Measurements from ENCODE around the gene ANKRD17. TPM values are rescaled to one million over a fixed set of nuclear protein-coding genes. Genes with fewer than 3 reads are reported as not detected.

ANKRD17 gene
- total and polyA plus RNA-seq, 2 donors, result 12.0 to 26.4 TPM

GRCh38 chr4:73252001-73252400, 6.6 kb downstream of the ANKRD17 start:
- Histone ChIP-seq H3K9me3 (ENCODE audit: control insufficient read depth in 2 of 2, insufficient read depth in 1 of 2, low read length in 1 of 2) (no peaks in the 10 kb centered on the region), H3K27ac (ENCODE audit: low read depth in 1 of 2, low read length in 1 of 2) (no peak overlapping the region), H3K4me1 (ENCODE audit: control insufficient read depth in 2 of 2, insufficient read depth in 2 of 2, low read length in 2 of 2) (peaks cover 0 to 2% of the 10 kb centered on the region in 2 donors), H3K27me3 (ENCODE audit: control insufficient read depth in 2 of 2, insufficient read depth in 1 of 2, low read length in 1 of 2) (no peaks in the 10 kb centered on the region), H3K4me3 (ENCODE audit: low read length in 2 of 2) (no peak overlapping the region), H3K36me3 (ENCODE audit: control insufficient read depth in 2 of 2, insufficient read depth in 2 of 2, low read length in 1 of 2) (peaks cover 7 to 39% of the 10 kb centered on the region in 2 donors)
- DNase-seq (ENCODE audit: low read depth in 6 of 9, low spot score in 9 of 9), result no peak

- Histone ChIP-seq H3K36me3 (ENCODE audit: control insufficient read depth in 2 of 2, insufficient read depth in 2 of 2, low read length in 1 of 2) (peaks cover 7 to 37% of the 10 kb centered on the region in 2 donors), H3K9me3 (ENCODE audit: control insufficient read depth in 2 of 2, insufficient read depth in 1 of 2, low read length in 1 of 2) (no peaks in the 10 kb centered on the region), H3K27me3 (ENCODE audit: control insufficient read depth in 2 of 2, insufficient read depth in 1 of 2, low read length in 1 of 2) (no peaks in the 10 kb centered on the region), H3K4me1 (ENCODE audit: control insufficient read depth in 2 of 2, insufficient read depth in 2 of 2, low read length in 2 of 2) (peaks cover 0 to 2% of the 10 kb centered on the region in 2 donors), H3K27ac (ENCODE audit: low read depth in 1 of 2, low read length in 1 of 2) (no peak overlapping the region), H3K4me3 (ENCODE audit: low read length in 2 of 2) (no peak overlapping the region)
- 97% methylated on average over 2 of the region's 2 CpGs for WGBS
- DNase-seq (ENCODE audit: low read depth in 6 of 9, low spot score in 9 of 9), result no peak
Measured at GRCh38 chr4:73251384-73251783, 7.2 kb downstream of the ANKRD17 start.

- no peak overlapping the region for H3K4me3 ChIP-seq (ENCODE audit: low read length in 2 of 2)
- H3K4me1 ChIP-seq (ENCODE audit: control insufficient read depth in 2 of 2, insufficient read depth in 2 of 2, low read length in 2 of 2), result no peaks in the 10 kb centered on the region
- 96% methylated on average over 9 of the region's 9 CpGs for WGBS
- DNase-seq (ENCODE audit: low read depth in 6 of 9, low spot score in 9 of 9), result no peak
- no peak overlapping the region for H3K27ac ChIP-seq (ENCODE audit: low read depth in 1 of 2, low read length in 1 of 2)
- no peaks in the 10 kb centered on the region for H3K9me3 ChIP-seq (ENCODE audit: control insufficient read depth in 2 of 2, insufficient read depth in 1 of 2, low read length in 1 of 2)
- H3K36me3 ChIP-seq (ENCODE audit: control insufficient read depth in 2 of 2, insufficient read depth in 2 of 2, low read length in 1 of 2), result peaks cover 7 to 32% of the 10 kb centered on the region in 2 donors
- no peaks in the 10 kb centered on the region for H3K27me3 ChIP-seq (ENCODE audit: control insufficient read depth in 2 of 2, insufficient read depth in 1 of 2, low read length in 1 of 2)
Measured at GRCh38 chr4:73250642-73251041, 8.0 kb downstream of the ANKRD17 start.

GRCh38 chr4:73248821-73249220, 9.8 kb downstream of the ANKRD17 start:
- no peak for DNase-seq (ENCODE audit: low read depth in 6 of 9, low spot score in 9 of 9)
- Histone ChIP-seq H3K27ac (ENCODE audit: low read depth in 1 of 2, low read length in 1 of 2) (no peak overlapping the region), H3K4me1 (ENCODE audit: control insufficient read depth in 2 of 2, insufficient read depth in 2 of 2, low read length in 2 of 2) (no peaks in the 10 kb centered on the region), H3K9me3 (ENCODE audit: control insufficient read depth in 2 of 2, insufficient read depth in 1 of 2, low read length in 1 of 2) (no peaks in the 10 kb centered on the region), H3K4me3 (ENCODE audit: low read length in 2 of 2) (no peak overlapping the region), H3K36me3 (ENCODE audit: control insufficient read depth in 2 of 2, insufficient read depth in 2 of 2, low read length in 1 of 2) (peaks cover 18 to 36% of the 10 kb centered on the region in 2 donors), H3K27me3 (ENCODE audit: control insufficient read depth in 2 of 2, insufficient read depth in 1 of 2, low read length in 1 of 2) (no peaks in the 10 kb centered on the region)

- H3K9me3 ChIP-seq (ENCODE audit: control insufficient read depth in 2 of 2, insufficient read depth in 1 of 2, low read length in 1 of 2), result no peaks in the 10 kb centered on the region
- DNase-seq (ENCODE audit: low read depth in 6 of 9, low spot score in 9 of 9), result no peak
- peaks cover 18 to 39% of the 10 kb centered on the region in 2 donors for H3K36me3 ChIP-seq (ENCODE audit: control insufficient read depth in 2 of 2, insufficient read depth in 2 of 2, low read length in 1 of 2)
- no peaks in the 10 kb centered on the region for H3K27me3 ChIP-seq (ENCODE audit: control insufficient read depth in 2 of 2, insufficient read depth in 1 of 2, low read length in 1 of 2)
- no peak overlapping the region for H3K27ac ChIP-seq (ENCODE audit: low read depth in 1 of 2, low read length in 1 of 2)
- no peaks in the 10 kb centered on the region for H3K4me1 ChIP-seq (ENCODE audit: control insufficient read depth in 2 of 2, insufficient read depth in 2 of 2, low read length in 2 of 2)
- no peak overlapping the region for H3K4me3 ChIP-seq (ENCODE audit: low read length in 2 of 2)
- WGBS, result 98% methylated on average over 1 of the region's 1 CpG
Measured at GRCh38 chr4:73248416-73248815, 10.2 kb downstream of the ANKRD17 start.

GRCh38 chr4:73247100-73247499, 11.5 kb downstream of the ANKRD17 start:
- H3K36me3 ChIP-seq (ENCODE audit: control insufficient read depth in 2 of 2, insufficient read depth in 2 of 2, low read length in 1 of 2), result peaks cover 15 to 29% of the 10 kb centered on the region in 2 donors
- no peak overlapping the region for H3K27ac ChIP-seq (ENCODE audit: low read depth in 1 of 2, low read length in 1 of 2)
- no peaks in the 10 kb centered on the region for H3K4me1 ChIP-seq (ENCODE audit: control insufficient read depth in 2 of 2, insufficient read depth in 2 of 2, low read length in 2 of 2)
- DNase-seq (ENCODE audit: low read depth in 6 of 9, low spot score in 9 of 9), result no peak
- H3K4me3 ChIP-seq (ENCODE audit: low read length in 2 of 2), result no peak overlapping the region
- no peaks in the 10 kb centered on the region for H3K9me3 ChIP-seq (ENCODE audit: control insufficient read depth in 2 of 2, insufficient read depth in 1 of 2, low read length in 1 of 2)
- H3K27me3 ChIP-seq (ENCODE audit: control insufficient read depth in 2 of 2, insufficient read depth in 1 of 2, low read length in 1 of 2), result no peaks in the 10 kb centered on the region

- 95% methylated on average over 2 of the region's 2 CpGs for WGBS
- DNase-seq (ENCODE audit: low read depth in 6 of 9, low spot score in 9 of 9), result no peak
- Histone ChIP-seq H3K36me3 (ENCODE audit: control insufficient read depth in 2 of 2, insufficient read depth in 2 of 2, low read length in 1 of 2) (peaks cover 14 to 24% of the 10 kb centered on the region in 2 donors), H3K4me3 (ENCODE audit: low read length in 2 of 2) (no peak overlapping the region), H3K27ac (ENCODE audit: low read depth in 1 of 2, low read length in 1 of 2) (no peak overlapping the region), H3K9me3 (ENCODE audit: control insufficient read depth in 2 of 2, insufficient read depth in 1 of 2, low read length in 1 of 2) (no peaks in the 10 kb centered on the region), H3K27me3 (ENCODE audit: control insufficient read depth in 2 of 2, insufficient read depth in 1 of 2, low read length in 1 of 2) (no peaks in the 10 kb centered on the region), H3K4me1 (ENCODE audit: control insufficient read depth in 2 of 2, insufficient read depth in 2 of 2, low read length in 2 of 2) (no peaks in the 10 kb centered on the region)
Measured at GRCh38 chr4:73245955-73246354, 12.6 kb downstream of the ANKRD17 start.

- DNase-seq (ENCODE audit: low read depth in 6 of 9, low spot score in 9 of 9), result no peak
- WGBS, result 98% methylated on average over 4 of the region's 4 CpGs
- Histone ChIP-seq H3K27me3 (ENCODE audit: control insufficient read depth in 2 of 2, insufficient read depth in 1 of 2, low read length in 1 of 2) (no peaks in the 10 kb centered on the region), H3K36me3 (ENCODE audit: control insufficient read depth in 2 of 2, insufficient read depth in 2 of 2, low read length in 1 of 2) (peaks cover 10 to 22% of the 10 kb centered on the region in 2 donors), H3K27ac (ENCODE audit: low read depth in 1 of 2, low read length in 1 of 2) (no peak overlapping the region), H3K9me3 (ENCODE audit: control insufficient read depth in 2 of 2, insufficient read depth in 1 of 2, low read length in 1 of 2) (no peaks in the 10 kb centered on the region), H3K4me3 (ENCODE audit: low read length in 2 of 2) (no peak overlapping the region), H3K4me1 (ENCODE audit: control insufficient read depth in 2 of 2, insufficient read depth in 2 of 2, low read length in 2 of 2) (no peaks in the 10 kb centered on the region)
Measured at GRCh38 chr4:73244945-73245601, 13.5 kb downstream of the ANKRD17 start.

GRCh38 chr4:73237044-73237443, 21.6 kb downstream of the ANKRD17 start:
- no peak for DNase-seq (ENCODE audit: low read depth in 6 of 9, low spot score in 9 of 9)
- no peak overlapping the region for H3K4me3 ChIP-seq (ENCODE audit: low read length in 2 of 2)
- H3K27me3 ChIP-seq (ENCODE audit: control insufficient read depth in 2 of 2, insufficient read depth in 1 of 2, low read length in 1 of 2), result no peaks in the 10 kb centered on the region
- peaks cover 8 to 29% of the 10 kb centered on the region in 2 donors for H3K36me3 ChIP-seq (ENCODE audit: control insufficient read depth in 2 of 2, insufficient read depth in 2 of 2, low read length in 1 of 2)
- no peaks in the 10 kb centered on the region for H3K9me3 ChIP-seq (ENCODE audit: control insufficient read depth in 2 of 2, insufficient read depth in 1 of 2, low read length in 1 of 2)
- H3K27ac ChIP-seq (ENCODE audit: low read depth in 1 of 2, low read length in 1 of 2), result no peak overlapping the region
- WGBS, result 94% methylated on average over 2 of the region's 2 CpGs
- H3K4me1 ChIP-seq (ENCODE audit: control insufficient read depth in 2 of 2, insufficient read depth in 2 of 2, low read length in 2 of 2), result no peaks in the 10 kb centered on the region
